OCI-LY7 (cell line): ENCODE measurements around the gene DNAH7. TPM values are rescaled to one million over a fixed set of nuclear protein-coding genes. Genes with fewer than 3 reads are reported as not detected.

ENCODE experiments used
- BruUV-seq: library from RNA; stranded (reverse); fragments of 400-500 nt; replicated peaks from 2 replicates; lab custom pipeline; 2021; lab: Mats Ljungman, UMichigan
- CTCF ChIA-PET: fragments of 300-600 bp; sonication (Branson Sonifier 250); formaldehyde crosslinking; loops from one replicate; lab custom pipeline; 2022; ENCODE audit warnings: antibody characterized with exemption; ENCODE audit not compliant: unreplicated experiment; lab: Charles Lee
- POLR2A ChIA-PET: fragments of 300-600 bp; sonication (Branson Sonifier 250); formaldehyde crosslinking; loops from one replicate; lab custom pipeline; 2022; ENCODE audit warnings: antibody characterized with exemption; lab: Charles Lee
- DNase-seq: peaks from one replicate; pipeline ENCODE4 v3.0.0-alpha.2; 2015; ENCODE audit warnings: low spot score
- H2AFZ ChIP-seq: fragments of 200-600 bp; sonication (generic), shearing (Covaris generic); 2 replicates; pipeline ENCODE4 v1.6.1; 2014; ENCODE audit warnings: mild to moderate bottlenecking, antibody characterized with exemption, low read length, moderate library complexity
- H3K27ac ChIP-seq: fragments of 200-600 bp; sonication (generic); 2 replicates; pipeline ENCODE4 v1.5.1; 2014; ENCODE audit warnings: mixed run types, low read depth, mild to moderate bottlenecking, moderate library complexity, low read length, inconsistent platforms; ENCODE audit not compliant: poor library complexity, severe bottlenecking
- H3K36me3 ChIP-seq: fragments of 200-600 bp; sonication (generic); 2 replicates; pipeline ENCODE4 v1.6.1; 2014; ENCODE audit warnings: mild to moderate bottlenecking, antibody characterized with exemption, low read length, moderate library complexity, mixed read lengths; ENCODE audit not compliant: insufficient read depth
- H3K4me1 ChIP-seq: fragments of 200-600 bp; sonication (generic); 2 replicates; pipeline ENCODE4 v1.5.1; 2014; ENCODE audit warnings: mild to moderate bottlenecking, low read length; ENCODE audit not compliant: insufficient read depth, poor library complexity, severe bottlenecking
- H3K4me2 ChIP-seq: fragments of 200-600 bp; sonication (generic); 2 replicates; pipeline ENCODE4 v1.6.1; 2014; ENCODE audit warnings: mild to moderate bottlenecking, low read length
- H3K4me3 ChIP-seq: fragments of 200-600 bp; sonication (generic); 2 replicates; pipeline ENCODE4 v1.5.1; 2014; ENCODE audit warnings: mild to moderate bottlenecking, low read depth, low read length; ENCODE audit not compliant: poor library complexity, severe bottlenecking
- H3K79me2 ChIP-seq: fragments of 200-600 bp; sonication (generic); 2 replicates; pipeline ENCODE4 v1.6.1; 2016; ENCODE audit warnings: low read depth, mild to moderate bottlenecking, low read length, moderate library complexity, mixed read lengths; ENCODE audit not compliant: insufficient read depth
- H3K9me2 ChIP-seq: fragments of 200-600 bp; sonication (generic); 2 replicates; pipeline ENCODE4 v1.6.1; 2016; ENCODE audit warnings: mild to moderate bottlenecking, low read length, mixed read lengths; ENCODE audit not compliant: insufficient read depth
- H3K9me3 ChIP-seq: fragments of 200-600 bp; sonication (generic); 2 replicates; pipeline ENCODE4 v1.6.1; 2014; ENCODE audit warnings: mild to moderate bottlenecking, mixed run types, low read length, mixed read lengths
- H4K20me1 ChIP-seq: fragments of 200-600 bp; sonication (generic); 2 replicates; pipeline ENCODE4 v1.6.1; 2014; ENCODE audit warnings: mild to moderate bottlenecking, antibody characterized with exemption, low read length, moderate library complexity, mixed read lengths; ENCODE audit not compliant: insufficient read depth
- CTCF ChIP-seq: fragments of 200-600 bp; sonication (generic); conservative IDR thresholded peaks from 2 replicates; pipeline ENCODE4 v1.5.1; 2014; ENCODE audit warnings: mild to moderate bottlenecking, antibody characterized with exemption, low read length, moderate library complexity, mixed read lengths
- EZH2phosphoT487 ChIP-seq: fragments of 200-600 bp; sonication (generic); IDR thresholded peaks from 2 replicates; pipeline ENCODE4 v1.6.1; 2018; ENCODE audit warnings: low read depth, borderline replicate concordance, mild to moderate bottlenecking, mixed run types, antibody characterized with exemption, low read length, moderate library complexity, mixed read lengths
- intact Hi-C: fragments of 100-400 bp; cut with micrococcal nuclease; formaldehyde crosslinking; loops from one replicate; pipeline ENCODE4 v1.10.0; 2022; ENCODE audit not compliant: unreplicated experiment
- total RNA-seq, 2 experiments: library from RNA; depleted of rRNA in 1 of 2; stranded (reverse); fragments of >200 nt in 1 of 2; shearing (Covaris generic) in 1 of 2; gene quantifications; 2 replicates each; pipeline ENCODE4 v1.2.3, GENCODE V29; 2014 to 2022

DNAH7 gene
- total RNA-seq, 2 experiments from 2014 or later, result not detected

GRCh38 chr2:195848119-195848899 is 220.3 kb downstream of the DNAH7 start:
- ChIA-PET POLR2A (no interaction called here), CTCF (no interaction called here)
- DNase-seq, result peak; percentile 14
- H2AFZ ChIP-seq, result no peak overlapping the region
- no peaks in the 10 kb centered on the region for H4K20me1 ChIP-seq
- TF ChIP-seq CTCF (peak; percentile 31), EZH2phosphoT487 (no peak)
- H3K79me2 ChIP-seq, result no peaks in the 10 kb centered on the region
- H3K9me2 ChIP-seq, result no peaks in the 10 kb centered on the region
- BruUV-seq, result no TSS peak
- no peak overlapping the region for H3K4me2 ChIP-seq
- intact Hi-C loops, result no loop called here
- no peaks in the 10 kb centered on the region for H3K36me3 ChIP-seq
- no peak overlapping the region for H3K4me3 ChIP-seq
- no peaks in the 10 kb centered on the region for H3K4me1 ChIP-seq
- H3K9me3 ChIP-seq, result no peaks in the 10 kb centered on the region
- H3K27ac ChIP-seq, result no peak overlapping the region

- BruUV-seq, result no TSS peak
- no peak overlapping the region for H3K4me2 ChIP-seq
- intact Hi-C loops, result no loop called here
- no peaks in the 10 kb centered on the region for H3K9me3 ChIP-seq
- H3K27ac ChIP-seq, result no peak overlapping the region
- ChIA-PET CTCF (no interaction called here), POLR2A (interaction anchor here (0.7 to 1.3 kb wide), 3 partner anchors 13 to 813 kb away, joined by 4 read pairs; no protein-coding TSS in a partner anchor)
- H3K4me1 ChIP-seq, result no peaks in the 10 kb centered on the region
- TF ChIP-seq CTCF (no peak), EZH2phosphoT487 (no peak)
- no peaks in the 10 kb centered on the region for H4K20me1 ChIP-seq
- no peaks in the 10 kb centered on the region for H3K36me3 ChIP-seq
- no peak overlapping the region for H2AFZ ChIP-seq
- no peak overlapping the region for H3K4me3 ChIP-seq
- DNase-seq, result no peak
- H3K79me2 ChIP-seq, result no peaks in the 10 kb centered on the region
- H3K9me2 ChIP-seq, result no peaks in the 10 kb centered on the region
Measured at GRCh38 chr2:195842932-195843331, 225.7 kb downstream of the DNAH7 start.

GRCh38 chr2:195838002-195838401 is 230.6 kb downstream of the DNAH7 start:
- ChIA-PET CTCF (no interaction called here), POLR2A (interaction anchor here (0.6 kb wide), 1 partner anchor 1009 kb away, joined by 4 read pairs; no protein-coding TSS in a partner anchor)
- TF ChIP-seq EZH2phosphoT487, result no peak
- no peak for TF ChIP-seq CTCF
- H2AFZ ChIP-seq, result no peak overlapping the region
- no peak overlapping the region for H3K4me2 ChIP-seq
- DNase-seq, result no peak
- no peaks in the 10 kb centered on the region for H3K9me3 ChIP-seq
- no TSS peak for BruUV-seq
- no peaks in the 10 kb centered on the region for H3K9me2 ChIP-seq
- no peaks in the 10 kb centered on the region for H3K36me3 ChIP-seq
- intact Hi-C loops, result no loop called here
- no peaks in the 10 kb centered on the region for H3K4me1 ChIP-seq
- no peaks in the 10 kb centered on the region for H4K20me1 ChIP-seq
- no peak overlapping the region for H3K4me3 ChIP-seq
- no peak overlapping the region for H3K27ac ChIP-seq
- no peaks in the 10 kb centered on the region for H3K79me2 ChIP-seq
